ENCODE data around the gene PPM1G. TPM values are rescaled to one million over a fixed set of nuclear protein-coding genes. Genes with fewer than 3 reads are reported as not detected.

The PPM1G gene
- total RNA-seq, 6 experiments from 2014 or later: 74.6 to 96.8 (median 87.8) TPM

GRCh38 chr2:27370816-27371620 lies 38.4 kb downstream of the PPM1G start:
- Mint-ChIP-seq H3K4me1 (ENCODE audit: low read depth) (peaks cover 31% of the 10 kb centered on the region), H3K27ac (peak overlapping the region; percentile 90), H3K4me3 (peak overlapping the region; percentile 90), H3K9me3 (no peaks in the 10 kb centered on the region), H3K36me3 (ENCODE audit: low read depth) (peaks cover 57% of the 10 kb centered on the region), H3K27me3 (ENCODE audit: insufficient read depth) (peaks cover 4% of the 10 kb centered on the region)
- peak; percentile 34 for DNase-seq
- TF ChIP-seq CTCF (IDR thresholded peaks at IDR 0.05): no peak

GRCh38 chr2:27370026-27370815 lies 39.2 kb downstream of the PPM1G start, which contains the start of the genes EIF2B4 and SNX17:
TSS of gene EIF2B4 (minus strand) at chr2:27370338. CDS start at chr2:27370314, 24 bp downstream.
TSS of gene SNX17 (plus strand) at chr2:27370616. CDS start at chr2:27370744, 128 bp downstream.
- peaks cover 53% of the 10 kb centered on the region for H3K36me3 Mint-ChIP-seq (ENCODE audit: low read depth)

GRCh38 chr2:27369471-27370025 lies 39.8 kb downstream of the PPM1G start:
- TF ChIP-seq CTCF (IDR thresholded peaks at IDR 0.05): no peak
- Mint-ChIP-seq H3K27me3 (ENCODE audit: insufficient read depth) (peaks cover 4% of the 10 kb centered on the region), H3K27ac (peak overlapping the region; percentile 94), H3K4me3 (peak overlapping the region; percentile 90), H3K4me1 (ENCODE audit: low read depth) (peaks cover 31% of the 10 kb centered on the region), H3K9me3 (no peaks in the 10 kb centered on the region), H3K36me3 (ENCODE audit: low read depth) (peaks cover 52% of the 10 kb centered on the region)
- DNase-seq: peak; percentile 37

More at GRCh38 chr2:27370026-27370815, 39.2 kb downstream of the PPM1G start, which contains the start of the genes EIF2B4 and SNX17:
- Mint-ChIP-seq H3K4me3 (peak within 1 kb of the TSS; percentile 90), H3K9me3 (no peaks in the 10 kb centered on the region), H3K27me3 (ENCODE audit: insufficient read depth) (peaks cover 4% of the 10 kb centered on the region), H3K4me1 (ENCODE audit: low read depth) (peaks cover 31% of the 10 kb centered on the region), H3K27ac (peak within 1 kb of the TSS; percentile 94)
- TF ChIP-seq CTCF (IDR thresholded peaks at IDR 0.05): peak; percentile 87
- peak; percentile 99 for DNase-seq

- no peak for DNase-seq
- Mint-ChIP-seq H3K27ac (no peak overlapping the region), H3K27me3 (ENCODE audit: insufficient read depth) (no peaks in the 10 kb centered on the region; the same call in 1 of the 2 replicates), H3K4me3 (no peak overlapping the region), H3K9me3 (no peaks in the 10 kb centered on the region), H3K4me1 (ENCODE audit: low read depth) (peaks cover 7% of the 10 kb centered on the region), H3K36me3 (ENCODE audit: low read depth) (peaks cover 38% of the 10 kb centered on the region)
- no peak for TF ChIP-seq CTCF (IDR thresholded peaks at IDR 0.05)
These were observed 45.5 kb downstream of the PPM1G start for GRCh38 chr2:27363933-27364332.

- DNase-seq: no peak
- H3K27me3 Mint-ChIP-seq (ENCODE audit: insufficient read depth): no peaks in the 10 kb centered on the region; the same call in 1 of the 2 replicates
- peak overlapping the region; percentile 32; the same call in 1 of the 2 replicates for H3K27ac Mint-ChIP-seq
- H3K4me1 Mint-ChIP-seq (ENCODE audit: low read depth): peaks cover 10% of the 10 kb centered on the region
- H3K36me3 Mint-ChIP-seq (ENCODE audit: low read depth): peaks cover 39% of the 10 kb centered on the region
- H3K4me3 Mint-ChIP-seq: no peak overlapping the region
- H3K9me3 Mint-ChIP-seq: no peaks in the 10 kb centered on the region
- no peak for TF ChIP-seq CTCF (IDR thresholded peaks at IDR 0.05)
These were observed 46.5 kb downstream of the PPM1G start for GRCh38 chr2:27362678-27363420.

Measured in HFFc6 (cell line).